HUES6 (cell line): ENCODE results near the gene TGFB2.

Experiments used
- H3K27ac ChIP-seq: 2 replicates; pipeline ENCODE4 v1.7.0; 2013; ENCODE audit warnings: low read depth, mild to moderate bottlenecking, low read length, inconsistent platforms
- H3K27me3 ChIP-seq: 2 replicates; pipeline ENCODE4 v1.6.1; 2013; ENCODE audit warnings: low read length; ENCODE audit not compliant: control insufficient read depth, insufficient read depth
- H3K36me3 ChIP-seq: 2 replicates; pipeline ENCODE4 v1.6.1; 2013; ENCODE audit warnings: low read length; ENCODE audit not compliant: control insufficient read depth, insufficient read depth
- H3K4me1 ChIP-seq: 2 replicates; pipeline ENCODE4 v1.6.1; 2013; ENCODE audit warnings: low read length; ENCODE audit not compliant: control insufficient read depth, insufficient read depth
- H3K4me3 ChIP-seq: 2 replicates; pipeline ENCODE4 v1.5.1; 2013; ENCODE audit warnings: low read depth, low read length
- H3K9ac ChIP-seq: one replicate; pipeline ENCODE4 v1.6.1; 2013; ENCODE audit warnings: mild to moderate bottlenecking, low read length
- H3K9me3 ChIP-seq: 2 replicates; pipeline ENCODE4 v1.6.1; 2013; ENCODE audit warnings: low read depth, low read length; ENCODE audit not compliant: control insufficient read depth, insufficient read depth

TGFB2 gene

GRCh38 chr1:218476385-218476784, 131.2 kb downstream of the TGFB2 start:
- Histone ChIP-seq H3K27me3 (no peaks in the 10 kb centered on the region), H3K4me3 (no peak overlapping the region), H3K4me1 (peaks cover 5% of the 10 kb centered on the region; the same call in 1 of the 2 replicates), H3K27ac (no peak overlapping the region), H3K36me3 (no peaks in the 10 kb centered on the region), H3K9ac (no peak overlapping the region), H3K9me3 (no peaks in the 10 kb centered on the region)

- H3K9ac ChIP-seq, result no peak overlapping the region
- H3K27ac ChIP-seq, result no peak overlapping the region
- H3K36me3 ChIP-seq, result no peaks in the 10 kb centered on the region
- no peak overlapping the region for H3K4me3 ChIP-seq
- no peaks in the 10 kb centered on the region for H3K27me3 ChIP-seq
- H3K4me1 ChIP-seq, result peaks cover 3% of the 10 kb centered on the region; the same call in 1 of the 2 replicates
- H3K9me3 ChIP-seq, result no peaks in the 10 kb centered on the region
Measured at GRCh38 chr1:218478336-218478735, 133.2 kb downstream of the TGFB2 start.

GRCh38 chr1:218479436-218480115, 134.4 kb downstream of the TGFB2 start:
- H3K9me3 ChIP-seq, result no peaks in the 10 kb centered on the region
- H3K27me3 ChIP-seq, result no peaks in the 10 kb centered on the region
- H3K27ac ChIP-seq, result no peak overlapping the region
- H3K9ac ChIP-seq, result no peak overlapping the region
- H3K4me1 ChIP-seq, result no peaks in the 10 kb centered on the region; the same call in 1 of the 2 replicates
- H3K36me3 ChIP-seq, result no peaks in the 10 kb centered on the region
- H3K4me3 ChIP-seq, result no peak overlapping the region

GRCh38 chr1:218480137-218480536, 135.0 kb downstream of the TGFB2 start:
- Histone ChIP-seq H3K4me1 (no peaks in the 10 kb centered on the region), H3K27ac (no peak overlapping the region)

GRCh38 chr1:218480588-218481099, 135.5 kb downstream of the TGFB2 start:
- Histone ChIP-seq H3K4me3 (no peak overlapping the region), H3K9ac (no peak overlapping the region), H3K4me1 (no peaks in the 10 kb centered on the region), H3K36me3 (no peaks in the 10 kb centered on the region), H3K27me3 (no peaks in the 10 kb centered on the region), H3K9me3 (no peaks in the 10 kb centered on the region), H3K27ac (no peak overlapping the region)

More at GRCh38 chr1:218480137-218480536, 135.0 kb downstream of the TGFB2 start:
- no peaks in the 10 kb centered on the region for H3K9me3 ChIP-seq
- H3K36me3 ChIP-seq, result no peaks in the 10 kb centered on the region
- H3K4me3 ChIP-seq, result no peak overlapping the region
- H3K27me3 ChIP-seq, result no peaks in the 10 kb centered on the region
- H3K9ac ChIP-seq, result no peak overlapping the region

- Histone ChIP-seq H3K36me3 (no peaks in the 10 kb centered on the region), H3K9ac (no peak overlapping the region), H3K4me1 (no peaks in the 10 kb centered on the region), H3K27ac (no peak overlapping the region), H3K4me3 (no peak overlapping the region), H3K9me3 (no peaks in the 10 kb centered on the region), H3K27me3 (no peaks in the 10 kb centered on the region)
Measured at GRCh38 chr1:218481116-218481775, 136.1 kb downstream of the TGFB2 start.

- H3K4me1 ChIP-seq, result no peaks in the 10 kb centered on the region
- no peaks in the 10 kb centered on the region for H3K36me3 ChIP-seq
- no peaks in the 10 kb centered on the region for H3K27me3 ChIP-seq
- no peak overlapping the region for H3K27ac ChIP-seq
- no peaks in the 10 kb centered on the region for H3K9me3 ChIP-seq
- H3K4me3 ChIP-seq, result no peak overlapping the region
- no peak overlapping the region for H3K9ac ChIP-seq
Measured at GRCh38 chr1:218482683-218483082, 137.5 kb downstream of the TGFB2 start.

GRCh38 chr1:218485241-218485928, 140.2 kb downstream of the TGFB2 start:
- Histone ChIP-seq H3K4me1 (peaks cover 4% of the 10 kb centered on the region; the same call in 1 of the 2 replicates), H3K9me3 (no peaks in the 10 kb centered on the region), H3K36me3 (no peaks in the 10 kb centered on the region), H3K9ac (no peak overlapping the region), H3K27ac (no peak overlapping the region), H3K27me3 (no peaks in the 10 kb centered on the region), H3K4me3 (no peak overlapping the region)

- no peaks in the 10 kb centered on the region for H3K9me3 ChIP-seq
- no peak overlapping the region; the same call in 1 of the 2 replicates for H3K27ac ChIP-seq
- no peaks in the 10 kb centered on the region for H3K36me3 ChIP-seq
- no peaks in the 10 kb centered on the region for H3K27me3 ChIP-seq
- H3K4me3 ChIP-seq, result no peak overlapping the region
- peaks cover 5% of the 10 kb centered on the region; the same call in 1 of the 2 replicates for H3K4me1 ChIP-seq
- no peak overlapping the region for H3K9ac ChIP-seq
Measured at GRCh38 chr1:218488531-218488930, 143.4 kb downstream of the TGFB2 start.

GRCh38 chr1:218488986-218489385, 143.8 kb downstream of the TGFB2 start:
- H3K4me1 ChIP-seq, result peaks cover 10% of the 10 kb centered on the region; the same call in 1 of the 2 replicates
- no peak overlapping the region for H3K9ac ChIP-seq
- no peaks in the 10 kb centered on the region for H3K27me3 ChIP-seq
- H3K9me3 ChIP-seq, result no peaks in the 10 kb centered on the region
- no peak overlapping the region for H3K27ac ChIP-seq
- H3K4me3 ChIP-seq, result no peak overlapping the region
- no peaks in the 10 kb centered on the region for H3K36me3 ChIP-seq
